ENCODE results near the gene NDUFB2. TPM values are rescaled to one million over a fixed set of nuclear protein-coding genes. Genes with fewer than 3 reads are reported as not detected.
"Not testable (repeated sequence)": the region's sequence is repeated elsewhere in the genome, so short reads cannot be mapped to it uniquely, and the experiment has no call there.

NDUFB2 gene
- total RNA-seq, 2 experiments from 2014 or later: 161 to 201 TPM

GRCh38 chr7:140674899-140675701, 21.4 kb upstream of the NDUFB2 start:
- H3K27ac Mint-ChIP-seq: peak overlapping the region; percentile 74
- H3K27me3 Mint-ChIP-seq: no peaks in the 10 kb centered on the region
- no peaks in the 10 kb centered on the region for H3K9me3 Mint-ChIP-seq
- no peak for DNase-seq
- peaks cover 42% of the 10 kb centered on the region for H3K4me1 Mint-ChIP-seq
- H3K4me3 Mint-ChIP-seq: peak overlapping the region; percentile 83
- POLR2A ChIA-PET: no interaction called here
- CTCF ChIA-PET: interaction anchor here (0.7 to 1.8 kb wide), 8 partner anchors 10 to 340 kb away, joined by 3 to 6 read pairs (median 4); partner anchors contain the start of genes MRPS33 and NDUFB2
- H3K36me3 Mint-ChIP-seq (ENCODE audit: low read depth): peaks cover 19% of the 10 kb centered on the region

DNA sequence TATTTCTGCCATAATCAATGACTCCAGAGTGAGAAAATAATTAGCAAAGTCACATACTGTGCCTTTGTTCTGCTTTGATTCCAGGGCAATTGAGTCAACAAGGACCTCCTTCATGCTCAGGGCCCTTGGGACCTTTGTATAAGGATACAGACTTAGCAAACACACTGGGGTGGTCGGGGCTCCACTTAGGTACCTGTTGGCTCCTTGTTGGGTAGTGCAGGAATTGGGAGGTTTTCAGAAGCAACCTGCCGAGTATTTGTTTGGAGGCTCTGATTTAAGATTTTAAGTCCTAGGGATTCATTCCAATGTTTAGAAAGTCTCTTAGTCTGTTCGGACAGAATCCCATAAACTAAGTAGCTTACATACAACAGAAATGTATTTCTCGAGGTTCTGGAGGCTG, 20.8 kb upstream of the NDUFB2 start:
- no peak for DNase-seq
- peaks cover 25% of the 10 kb centered on the region for H3K36me3 Mint-ChIP-seq (ENCODE audit: low read depth)
- H3K9me3 Mint-ChIP-seq: no peaks in the 10 kb centered on the region
- H3K4me3 Mint-ChIP-seq: no peak overlapping the region
- no peaks in the 10 kb centered on the region for H3K27me3 Mint-ChIP-seq
- ChIA-PET POLR2A (no interaction called here), CTCF (interaction anchor here (0.6 to 1.8 kb wide), 6 partner anchors 11 to 65 kb away, joined by 3 to 6 read pairs (median 4); partner anchors contain the start of gene NDUFB2)
- H3K27ac Mint-ChIP-seq: no peak overlapping the region
- peaks cover 41% of the 10 kb centered on the region for H3K4me1 Mint-ChIP-seq

GRCh38 chr7:140676306-140676705, 20.2 kb upstream of the NDUFB2 start:
- peaks cover 39% of the 10 kb centered on the region for H3K4me1 Mint-ChIP-seq
- DNase-seq: no peak
- H3K36me3 Mint-ChIP-seq (ENCODE audit: low read depth): peaks cover 29% of the 10 kb centered on the region
- H3K9me3 Mint-ChIP-seq: no peaks in the 10 kb centered on the region
- no peaks in the 10 kb centered on the region for H3K27me3 Mint-ChIP-seq
- H3K27ac Mint-ChIP-seq: no peak overlapping the region
- ChIA-PET POLR2A (no interaction called here), CTCF (interaction anchor here (0.6 to 1.4 kb wide), 5 partner anchors 16 to 269 kb away, joined by 3 to 5 read pairs (median 4); partner anchors contain the start of gene NDUFB2)
- H3K4me3 Mint-ChIP-seq: no peak overlapping the region

DNA sequence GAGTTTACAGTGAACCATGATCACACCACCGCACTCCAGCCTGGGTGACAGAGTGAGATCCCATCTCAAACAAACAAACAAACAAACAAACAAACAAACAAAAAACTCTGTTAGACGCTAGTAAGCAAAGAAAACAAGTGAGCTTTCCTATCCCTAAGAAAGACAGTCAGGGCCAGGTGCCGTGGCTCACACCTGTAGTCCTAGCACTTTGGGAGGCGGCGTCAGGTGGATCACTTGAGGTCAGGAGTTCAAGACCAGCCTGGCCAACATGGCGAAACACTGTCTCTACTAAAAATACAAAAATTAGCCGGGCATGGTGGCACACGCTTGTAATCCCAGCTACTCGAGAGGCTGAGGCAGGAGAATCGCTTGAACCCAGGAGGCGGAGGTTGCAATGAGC, 19.6 kb upstream of the NDUFB2 start:
- peaks cover 35% of the 10 kb centered on the region for H3K4me1 Mint-ChIP-seq
- peaks cover 31% of the 10 kb centered on the region for H3K36me3 Mint-ChIP-seq (ENCODE audit: low read depth)
- CTCF ChIA-PET: interaction anchor here (0.6 kb wide), 1 partner anchor 25 kb away, joined by 3 read pairs; no protein-coding TSS in a partner anchor
- H3K4me3 Mint-ChIP-seq, H3K27ac Mint-ChIP-seq, POLR2A ChIA-PET, H3K9me3 Mint-ChIP-seq, DNase-seq, H3K27me3 Mint-ChIP-seq: not testable (repeated sequence)

GRCh38 chr7:140677496-140677895, 19.0 kb upstream of the NDUFB2 start:
- Mint-ChIP-seq H3K9me3 (no peaks in the 10 kb centered on the region), H3K27me3 (no peaks in the 10 kb centered on the region), H3K27ac (no peak overlapping the region), H3K4me1 (peaks cover 30% of the 10 kb centered on the region), H3K36me3 (ENCODE audit: low read depth) (peaks cover 35% of the 10 kb centered on the region), H3K4me3 (no peak overlapping the region)
- ChIA-PET CTCF (no interaction called here), POLR2A (no interaction called here)
- no peak for DNase-seq

DNA sequence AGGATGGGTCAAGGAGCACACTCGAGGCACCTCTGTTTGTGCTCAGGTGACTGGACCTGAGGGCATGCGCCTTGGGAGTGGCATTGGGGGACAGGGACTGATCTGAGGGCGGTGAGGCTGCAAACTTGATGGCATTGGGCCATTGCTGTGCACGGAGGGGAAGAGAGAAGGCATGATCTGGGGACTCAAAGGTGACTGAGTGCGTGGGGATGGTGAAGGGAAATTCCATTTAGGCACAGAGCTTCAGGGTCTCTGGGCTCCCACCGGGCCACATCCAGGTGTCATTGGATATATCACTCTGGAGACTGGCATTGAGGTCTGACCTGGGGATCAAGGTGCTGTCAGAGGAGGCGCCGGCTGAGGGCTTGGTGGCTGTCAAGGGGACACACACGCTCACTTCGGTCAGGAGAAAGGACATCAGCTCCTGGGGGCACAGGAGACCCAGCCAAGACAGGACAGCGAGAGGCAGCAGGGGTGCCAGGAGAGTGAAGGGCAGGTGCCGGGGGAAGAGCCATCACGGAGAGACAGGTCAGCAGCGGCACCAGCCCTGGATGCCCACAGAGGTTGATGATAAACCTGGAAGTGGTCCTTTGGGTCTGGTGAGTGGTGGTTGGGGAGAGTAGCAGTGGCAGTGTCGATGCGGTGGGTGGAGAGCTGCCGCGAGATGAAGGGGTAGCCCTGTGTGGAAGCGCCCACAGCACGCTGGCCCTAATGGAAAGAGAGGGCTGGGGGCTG, 18.3 kb upstream of the NDUFB2 start:
- no peaks in the 10 kb centered on the region for H3K27me3 Mint-ChIP-seq
- ChIA-PET POLR2A (no interaction called here), CTCF (no interaction called here)
- H3K4me1 Mint-ChIP-seq: peaks cover 29% of the 10 kb centered on the region
- H3K4me3 Mint-ChIP-seq: no peak overlapping the region
- no peak for DNase-seq
- peaks cover 35% of the 10 kb centered on the region for H3K36me3 Mint-ChIP-seq (ENCODE audit: low read depth)
- no peak overlapping the region for H3K27ac Mint-ChIP-seq
- no peaks in the 10 kb centered on the region for H3K9me3 Mint-ChIP-seq

- no peak for DNase-seq
- ChIA-PET CTCF (interaction anchor here (0.6 kb wide), 1 partner anchor 56 kb away, joined by 3 read pairs; no protein-coding TSS in a partner anchor), POLR2A (no interaction called here)
- Mint-ChIP-seq H3K27ac (no peak overlapping the region), H3K4me1 (peaks cover 25% of the 10 kb centered on the region), H3K27me3 (no peaks in the 10 kb centered on the region), H3K36me3 (ENCODE audit: low read depth) (peaks cover 35% of the 10 kb centered on the region), H3K4me3 (no peak overlapping the region), H3K9me3 (no peaks in the 10 kb centered on the region)
Observed at GRCh38 chr7:140678816-140679130, 17.7 kb upstream of the NDUFB2 start.

- peaks cover 36% of the 10 kb centered on the region for H3K36me3 Mint-ChIP-seq (ENCODE audit: low read depth)
- H3K9me3 Mint-ChIP-seq: no peaks in the 10 kb centered on the region
- H3K4me3 Mint-ChIP-seq: no peak overlapping the region
- no peak for DNase-seq
- no peaks in the 10 kb centered on the region for H3K27me3 Mint-ChIP-seq
- ChIA-PET CTCF (interaction anchor here (0.6 to 0.7 kb wide), 2 partner anchors 56 to 265 kb away, joined by 3 read pairs; no protein-coding TSS in a partner anchor), POLR2A (no interaction called here)
- no peak overlapping the region for H3K27ac Mint-ChIP-seq
- H3K4me1 Mint-ChIP-seq: peaks cover 21% of the 10 kb centered on the region
Observed at GRCh38 chr7:140679186-140679585, 17.3 kb upstream of the NDUFB2 start.

DNA sequence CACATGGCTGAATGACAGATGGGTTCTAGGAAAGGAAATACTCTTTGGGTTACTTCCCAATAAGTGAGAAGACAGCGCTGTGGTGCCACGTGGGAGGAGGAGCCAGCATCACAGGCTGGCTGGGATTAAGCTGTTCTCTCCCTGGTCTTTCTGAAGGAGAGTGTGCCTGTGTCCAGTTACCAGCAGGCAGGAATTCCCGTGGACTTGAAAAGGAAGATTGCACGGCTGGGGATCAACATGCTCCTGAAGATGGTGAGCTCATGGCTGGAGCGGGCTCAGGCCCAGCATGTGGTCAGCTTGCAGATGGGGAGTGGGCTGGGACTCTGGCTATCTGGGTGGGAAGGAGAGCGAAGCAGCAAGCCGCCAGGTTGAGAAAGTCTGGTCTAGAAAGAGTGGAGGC, 15.6 kb upstream of the NDUFB2 start:
- no peak for DNase-seq
- Mint-ChIP-seq H3K4me3 (no peak overlapping the region), H3K9me3 (no peaks in the 10 kb centered on the region), H3K4me1 (peaks cover 6% of the 10 kb centered on the region), H3K27me3 (no peaks in the 10 kb centered on the region), H3K27ac (no peak overlapping the region), H3K36me3 (ENCODE audit: low read depth) (peaks cover 40% of the 10 kb centered on the region)
- ChIA-PET POLR2A (no interaction called here), CTCF (interaction anchor here (1.0 kb wide), 1 partner anchor 74 kb away, joined by 3 read pairs; no protein-coding TSS in a partner anchor)

DNA sequence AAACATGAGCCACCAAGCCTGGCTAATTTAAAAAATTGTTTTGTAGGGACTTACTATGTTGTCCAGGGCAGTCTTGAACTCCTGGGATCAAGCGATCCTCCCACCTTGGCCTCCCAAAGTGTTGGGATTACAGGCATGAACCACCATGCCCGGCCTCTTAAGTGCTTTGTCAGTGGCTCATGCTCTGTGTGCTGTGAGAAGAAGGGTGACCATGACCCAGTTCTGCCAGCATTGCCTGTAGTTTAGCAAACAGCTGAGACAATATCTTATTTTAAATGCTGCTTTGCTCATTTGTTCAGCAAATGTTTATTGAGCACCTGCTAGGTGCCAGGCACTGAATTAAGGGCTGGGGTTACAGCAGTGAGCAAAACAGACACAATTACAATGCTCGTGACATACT, 14.7 kb upstream of the NDUFB2 start:
- no peaks in the 10 kb centered on the region for H3K27me3 Mint-ChIP-seq
- POLR2A ChIA-PET: no interaction called here
- DNase-seq: no peak
- H3K27ac Mint-ChIP-seq: no peak overlapping the region
- no peaks in the 10 kb centered on the region for H3K9me3 Mint-ChIP-seq
- H3K4me1 Mint-ChIP-seq: no peaks in the 10 kb centered on the region
- CTCF ChIA-PET: no interaction called here
- peaks cover 37% of the 10 kb centered on the region for H3K36me3 Mint-ChIP-seq (ENCODE audit: low read depth)
- no peak overlapping the region for H3K4me3 Mint-ChIP-seq

DNA sequence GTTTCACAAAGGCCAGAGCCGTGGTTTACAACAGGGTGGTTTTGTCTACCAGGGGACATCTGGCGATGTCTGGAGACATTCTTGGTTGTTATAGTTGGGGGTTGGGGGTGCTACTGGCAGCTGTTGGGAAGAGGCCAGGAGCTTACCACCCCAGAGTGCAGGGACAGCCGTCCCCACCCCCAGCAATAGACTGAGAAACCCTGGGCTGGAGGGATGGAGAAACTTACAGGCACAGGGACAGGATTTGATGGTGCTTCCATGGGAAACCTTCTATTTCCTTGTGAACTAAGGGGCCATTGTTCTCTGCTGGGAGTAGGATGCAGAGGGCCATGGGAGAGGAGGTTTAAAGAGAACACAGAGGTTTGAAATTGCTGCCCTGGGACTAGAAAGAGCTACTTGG, 12.9 kb upstream of the NDUFB2 start:
- CTCF ChIA-PET: interaction anchor here (1.0 to 1.8 kb wide), 3 partner anchors 9 to 31 kb away, joined by 3 to 5 read pairs (median 3); no protein-coding TSS in a partner anchor
- Mint-ChIP-seq H3K4me1 (no peaks in the 10 kb centered on the region), H3K36me3 (ENCODE audit: low read depth) (peaks cover 38% of the 10 kb centered on the region), H3K27ac (no peak overlapping the region), H3K4me3 (no peak overlapping the region), H3K27me3 (no peaks in the 10 kb centered on the region), H3K9me3 (no peaks in the 10 kb centered on the region)
- DNase-seq: no peak
- POLR2A ChIA-PET: no interaction called here

DNA sequence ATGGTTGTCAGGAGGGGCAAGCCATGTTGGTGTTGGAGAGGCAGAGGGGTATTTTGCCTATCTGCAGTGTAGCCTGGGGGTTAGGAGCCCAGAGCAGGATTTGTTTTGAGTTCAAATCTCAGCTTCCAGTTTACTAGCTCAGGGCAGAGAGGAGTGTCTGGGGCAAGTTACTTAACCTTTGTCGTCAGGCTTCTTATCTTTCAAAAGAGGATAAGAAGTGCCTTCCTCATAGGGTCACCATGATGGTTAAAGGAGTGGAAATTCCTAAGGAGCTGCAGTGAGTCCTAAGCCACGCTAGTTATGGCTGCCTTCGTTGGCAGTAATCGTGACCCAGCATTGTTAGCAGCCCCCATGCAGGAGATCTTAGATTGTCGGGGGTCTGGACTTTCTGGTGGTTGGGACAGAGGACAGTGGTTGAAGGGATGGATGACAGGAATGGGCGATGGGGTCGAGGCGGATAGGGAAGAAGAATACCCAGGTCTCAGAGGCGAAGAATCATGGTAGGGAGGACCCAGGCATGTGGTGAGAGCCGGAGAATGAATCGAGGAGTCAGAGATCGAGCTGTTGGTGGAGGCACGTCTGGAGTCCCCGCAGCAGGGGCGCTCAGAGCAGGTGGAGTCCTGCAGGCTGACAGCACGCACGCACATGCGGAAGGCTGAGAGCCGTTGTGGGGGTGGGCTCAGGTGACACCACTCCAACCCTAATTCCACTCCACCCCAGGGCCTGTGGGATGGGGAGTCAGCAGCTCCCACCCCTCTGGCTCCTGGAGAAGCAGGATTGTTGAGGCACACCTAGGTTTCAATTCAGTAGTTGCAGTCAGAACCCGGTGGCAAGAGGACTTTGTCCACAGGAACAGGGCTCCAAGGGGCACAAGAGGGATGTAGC, 12.2 kb upstream of the NDUFB2 start:
- CTCF ChIA-PET: interaction anchor here (0.6 to 1.8 kb wide), 2 partner anchors 10 to 42 kb away, joined by 3 to 5 read pairs; no protein-coding TSS in a partner anchor
- H3K4me3 Mint-ChIP-seq: no peak overlapping the region
- no peak for DNase-seq
- H3K27me3 Mint-ChIP-seq: no peaks in the 10 kb centered on the region
- H3K9me3 Mint-ChIP-seq: no peaks in the 10 kb centered on the region
- peak overlapping the region; percentile 22 for H3K27ac Mint-ChIP-seq
- POLR2A ChIA-PET: no interaction called here
- H3K4me1 Mint-ChIP-seq: no peaks in the 10 kb centered on the region
- H3K36me3 Mint-ChIP-seq (ENCODE audit: low read depth): peaks cover 37% of the 10 kb centered on the region
